ENCODE results near the gene B3GNT7.
"Not testable (repeated sequence)": the region's sequence is repeated elsewhere in the genome, so short reads cannot be mapped to it uniquely, and the experiment has no call there.

B3GNT7 gene

GRCh38 chr2:231362555-231363184 lies 32.8 kb upstream of the B3GNT7 start:
- peak in 4 of 42 donors; percentile 14 to 44 (median 24) for DNase-seq
- intact Hi-C loops (cut with DNase I), result no loop called here

- peak in 4 of 42 donors; percentile 1 to 28 (median 14) for DNase-seq
- intact Hi-C loops (cut with DNase I), result no loop called here
Measured at GRCh38 chr2:231364061-231364460, 31.4 kb upstream of the B3GNT7 start.

- DNase-seq, result peak in 33 of 42 donors; percentile 37 to 88 (median 68)
Measured at GRCh38 chr2:231364961-231365810, 30.3 kb upstream of the B3GNT7 start.

GRCh38 chr2:231367178-231367577 lies 28.3 kb upstream of the B3GNT7 start:
- DNase-seq, result no peak
- intact Hi-C loops (cut with DNase I), result no loop called here

More at GRCh38 chr2:231364961-231365810, 30.3 kb upstream of the B3GNT7 start:
- intact Hi-C loops (cut with DNase I), result no loop called here

GRCh38 chr2:231369580-231370428 lies 25.7 kb upstream of the B3GNT7 start:
- DNase-seq, result peak in 1 of 42 donors; percentile 24
- intact Hi-C loops (cut with DNase I), result no loop called here

GRCh38 chr2:231370429-231370748 lies 25.1 kb upstream of the B3GNT7 start:
- intact Hi-C loops (cut with DNase I), result no loop called here

GRCh38 chr2:231370749-231371429 lies 24.6 kb upstream of the B3GNT7 start:
- intact Hi-C loops (cut with DNase I), result no loop called here
- DNase-seq, result peak in 6 of 42 donors; percentile 31 to 61 (median 32)

More at GRCh38 chr2:231370429-231370748, 25.1 kb upstream of the B3GNT7 start:
- DNase-seq, result peak in 1 of 42 donors; percentile 24

- DNase-seq, result peak; percentile 38 to 88 (median 70)
Measured at GRCh38 chr2:231371430-231372054, 24.0 kb upstream of the B3GNT7 start.

GRCh38 chr2:231372326-231372725 lies 23.2 kb upstream of the B3GNT7 start:
- intact Hi-C loops (cut with DNase I), result no loop called here
- no peak for DNase-seq

More at GRCh38 chr2:231371430-231372054, 24.0 kb upstream of the B3GNT7 start:
- intact Hi-C loops (cut with DNase I), result no loop called here

- no peak for DNase-seq
- intact Hi-C loops (cut with DNase I), result no loop called here
Measured at GRCh38 chr2:231373184-231373583, 22.3 kb upstream of the B3GNT7 start.

- intact Hi-C loops (cut with DNase I), result no loop called here
- peak in 6 of 42 donors; percentile 36 to 80 (median 60) for DNase-seq
Measured at GRCh38 chr2:231373786-231374349, 21.6 kb upstream of the B3GNT7 start.

GRCh38 chr2:231374771-231375170 lies 20.7 kb upstream of the B3GNT7 start:
- intact Hi-C loops (cut with DNase I), result no loop called here
- DNase-seq, result no peak

GRCh38 chr2:231375994-231376615 lies 19.4 kb upstream of the B3GNT7 start:
- DNase-seq; intact Hi-C loops (cut with DNase I): not testable (repeated sequence)

GRCh38 chr2:231376857-231377256 lies 18.7 kb upstream of the B3GNT7 start:
- intact Hi-C loops (cut with DNase I), result no loop called here
- no peak for DNase-seq

- no peak for DNase-seq
Measured at GRCh38 chr2:231378026-231378722, 17.3 kb upstream of the B3GNT7 start.

GRCh38 chr2:231379266-231380215 lies 16.0 kb upstream of the B3GNT7 start:
- peak in 30 of 42 donors; percentile 31 to 85 (median 62) for DNase-seq
- intact Hi-C loops (cut with DNase I), result no loop called here

More at GRCh38 chr2:231378026-231378722, 17.3 kb upstream of the B3GNT7 start:
- intact Hi-C loops (cut with DNase I), result no loop called here

All from head of caudate nucleus (tissue), 42 donors.